NK-92 treated with Interleukin-12 subunit alpha and Interleukin-12 subunit beta, amount 100 ng/mL, for 24 hours (cell line): ENCODE data around the gene ALG14.
"Not testable (repeated sequence)": the region's sequence is repeated elsewhere in the genome, so short reads cannot be mapped to it uniquely, and the experiment has no call there.

ENCODE experiments used
- DNase-seq: peaks from one replicate; lab custom pipeline; 2025; lab: John Stamatoyannopoulos, UW

The ALG14 gene

DNA sequence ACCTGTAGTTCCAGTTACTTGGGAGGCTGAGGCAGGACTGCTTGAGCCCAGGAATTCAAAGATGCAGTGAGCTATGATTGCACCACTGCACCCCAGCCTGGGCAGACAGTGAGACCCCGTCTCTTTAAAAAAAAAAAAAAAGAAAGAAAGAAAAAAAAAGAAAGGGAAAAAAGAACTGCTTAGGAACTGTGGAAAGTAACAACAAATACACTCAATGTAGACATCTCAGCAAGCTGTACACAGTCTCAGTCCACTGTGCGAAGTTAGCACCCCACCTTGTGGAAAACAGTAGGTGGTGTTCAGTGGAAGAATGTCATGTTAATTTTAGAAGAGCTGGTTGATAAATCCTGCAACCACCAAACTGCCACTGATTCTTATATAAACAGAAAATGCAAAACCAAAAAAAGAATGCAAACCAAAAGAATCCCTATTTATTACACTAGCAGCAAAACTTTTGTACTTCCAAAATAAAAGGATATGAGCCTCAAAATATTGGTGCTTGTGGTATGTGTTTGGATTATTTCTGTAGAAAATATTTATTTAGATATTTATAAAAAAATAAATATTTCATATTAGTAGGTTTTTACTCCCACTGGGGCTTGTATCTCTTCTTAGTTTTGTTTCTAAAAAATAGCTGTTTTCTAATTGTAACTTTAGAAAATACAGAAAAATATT lies 31.1 kb downstream of the ALG14 start:
- DNase-seq = no peak

DNA sequence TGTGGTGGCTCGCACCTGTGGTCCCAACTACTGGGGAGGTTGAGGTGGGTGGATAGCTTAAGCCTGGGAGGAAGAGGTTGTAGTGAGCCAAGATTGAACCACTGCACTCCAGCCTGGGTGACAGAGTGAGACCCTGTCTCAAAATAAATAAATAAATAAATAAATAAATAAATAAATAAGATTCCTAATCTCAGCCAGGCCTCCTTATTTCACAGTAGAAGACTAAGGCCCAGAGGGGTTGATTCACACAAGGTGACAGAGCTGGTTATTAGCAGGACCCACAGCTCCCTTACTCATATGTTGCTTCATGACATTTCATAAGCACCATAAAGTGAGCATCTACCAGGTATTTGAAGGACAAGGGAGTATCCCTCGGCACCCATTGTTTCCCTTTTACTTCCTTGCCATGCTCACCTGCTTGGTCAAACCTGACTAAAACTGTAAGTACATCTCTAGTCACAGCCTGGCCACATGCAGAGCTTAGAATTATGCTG lies 32.7 kb downstream of the ALG14 start:
- no peak for DNase-seq

DNA sequence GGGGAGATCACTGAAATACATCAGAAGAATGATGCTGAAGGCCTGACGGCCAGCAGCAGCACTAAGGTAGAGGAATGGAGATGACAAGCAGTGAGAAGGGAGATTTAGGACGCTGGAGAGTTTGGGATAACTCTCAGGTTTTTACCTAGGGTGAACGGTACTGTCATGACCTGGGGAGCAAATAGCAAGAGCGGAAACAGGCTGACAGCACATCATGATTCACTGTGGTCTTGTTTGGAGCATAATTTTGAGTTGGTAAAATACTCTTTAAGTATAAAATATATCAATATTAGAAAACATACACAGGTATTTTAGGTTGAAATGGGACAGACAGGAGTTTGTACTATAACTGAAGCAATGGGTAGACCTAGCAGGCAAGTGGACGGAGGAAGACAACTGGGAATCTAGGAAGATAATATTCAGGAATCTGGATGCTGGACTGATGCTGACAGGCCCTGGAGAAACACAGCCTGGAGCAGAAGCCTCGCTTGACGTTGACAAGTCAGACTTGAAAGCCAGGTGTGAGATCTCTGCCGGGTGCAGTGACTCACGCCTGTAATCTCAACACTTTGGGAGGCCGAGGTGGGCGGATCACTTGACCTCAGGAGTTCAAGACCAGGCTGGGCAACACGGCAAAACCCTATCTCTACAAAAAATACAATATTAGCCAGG lies 33.3 kb downstream of the ALG14 start:
- no peak for DNase-seq

DNA sequence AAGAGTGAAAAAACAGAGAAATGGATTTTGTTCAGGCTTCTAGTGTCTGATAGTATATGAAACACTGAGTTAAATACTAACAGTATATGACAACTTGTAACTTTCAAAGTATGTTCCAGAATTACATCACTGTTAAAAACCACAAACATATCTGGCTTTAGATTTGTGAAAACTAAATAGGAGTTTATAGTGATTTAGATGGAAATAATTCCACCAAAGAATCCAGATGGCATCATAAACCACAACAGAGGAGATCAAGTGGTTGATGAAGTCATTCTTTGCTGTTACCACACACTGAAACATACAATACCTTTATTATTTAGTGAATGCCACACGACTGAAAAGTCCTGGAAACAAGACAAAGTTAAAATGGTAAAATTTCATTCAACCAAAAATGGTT lies 37.2 kb downstream of the ALG14 start:
- no peak for DNase-seq

DNA sequence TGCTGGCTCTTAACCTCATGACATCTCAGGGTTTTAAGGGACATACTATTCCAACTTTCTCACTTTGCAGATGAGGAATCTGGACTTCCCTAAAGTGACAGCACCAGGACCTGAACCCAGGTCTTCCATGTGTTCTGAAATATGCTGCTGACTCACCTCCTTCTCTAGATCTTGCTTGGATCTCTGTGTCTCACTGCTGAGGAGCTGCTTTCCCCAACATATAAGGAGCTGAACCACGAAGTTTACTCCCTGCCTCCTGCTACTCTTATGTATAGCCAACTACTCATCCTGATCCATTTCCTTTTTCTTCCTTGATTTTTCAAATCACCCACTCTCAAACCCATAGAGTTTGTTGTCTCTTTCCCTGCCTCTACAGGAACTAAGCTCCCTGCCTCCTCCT lies 38.2 kb downstream of the ALG14 start:
- no peak for DNase-seq

DNA sequence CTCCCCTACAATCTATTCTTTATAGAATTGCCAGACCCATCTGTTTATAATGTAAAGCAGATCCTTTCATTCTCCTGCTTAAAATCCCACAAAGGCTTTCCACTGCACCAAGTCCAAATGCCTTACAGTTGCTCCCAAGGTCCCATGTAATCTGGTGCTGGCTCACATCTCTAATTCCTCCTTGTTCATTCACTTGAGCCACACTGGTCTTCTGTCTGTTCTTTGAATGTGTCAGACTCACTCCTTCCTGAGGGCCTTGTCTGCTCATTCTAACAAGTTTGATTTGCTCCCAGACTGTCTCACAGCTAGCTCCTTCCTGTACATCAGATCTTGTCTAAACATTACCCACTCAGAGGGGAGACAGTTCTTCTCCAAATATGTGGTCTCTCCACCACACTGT lies 38.9 kb downstream of the ALG14 start:
- no peak for DNase-seq

DNA sequence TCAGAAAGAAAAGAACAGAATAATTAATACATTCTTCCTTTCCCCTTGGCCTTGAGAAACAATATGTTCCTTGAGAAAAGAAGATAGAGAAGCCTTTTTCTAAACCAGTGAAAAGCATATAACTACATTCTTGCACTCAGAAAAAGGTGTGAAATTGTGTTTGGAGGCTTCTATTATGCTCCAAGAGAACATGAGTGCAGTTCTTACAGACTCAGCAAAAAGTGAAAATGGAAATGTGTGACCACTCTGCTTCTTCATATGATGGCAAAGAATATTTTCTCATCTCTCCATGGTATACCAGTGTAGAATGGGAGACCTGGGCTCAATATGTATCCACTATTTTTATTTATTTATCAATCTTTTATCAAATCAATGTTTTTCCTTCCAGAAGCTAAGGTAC lies 43.2 kb downstream of the ALG14 start:
- DNase-seq = no peak

DNA sequence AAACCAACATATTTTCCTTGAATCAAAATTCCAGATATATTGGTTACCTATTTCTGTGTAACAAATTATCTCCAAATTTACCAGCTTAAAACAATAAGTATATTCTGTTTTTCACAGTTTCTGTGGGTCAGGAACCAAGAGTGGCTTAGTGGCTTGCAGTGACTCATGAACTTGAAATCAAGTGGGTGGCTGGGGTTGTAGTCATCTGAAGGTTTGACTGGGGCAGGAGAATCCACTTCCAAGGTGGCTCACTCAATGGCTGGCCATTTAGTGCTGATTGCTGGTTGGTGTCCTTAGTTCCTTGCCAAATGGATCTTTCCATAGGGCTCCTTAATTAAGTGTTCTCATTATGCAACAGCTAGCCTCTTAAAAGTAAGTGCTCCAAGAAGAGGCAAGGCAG lies 43.8 kb downstream of the ALG14 start:
- DNase-seq = no peak

DNA sequence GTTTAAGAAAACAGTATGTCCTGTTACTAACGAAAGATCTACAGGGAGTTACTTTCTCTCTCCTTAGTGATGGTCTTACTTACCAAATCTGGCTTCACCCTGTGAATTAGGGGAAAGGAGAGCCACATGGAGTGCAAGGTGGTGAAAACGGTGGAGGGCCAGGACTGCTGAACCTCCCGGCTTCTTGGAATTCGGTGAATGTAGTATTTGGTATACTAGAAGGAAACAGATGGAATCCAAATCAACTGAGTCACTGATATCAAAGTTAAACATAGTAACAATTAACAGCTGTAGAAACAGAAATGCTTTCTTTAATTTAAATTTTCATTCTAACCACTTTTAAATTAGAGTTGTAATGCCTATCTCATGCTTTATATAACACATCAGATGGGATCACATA lies 45.7 kb downstream of the ALG14 start:
- no peak for DNase-seq

DNA sequence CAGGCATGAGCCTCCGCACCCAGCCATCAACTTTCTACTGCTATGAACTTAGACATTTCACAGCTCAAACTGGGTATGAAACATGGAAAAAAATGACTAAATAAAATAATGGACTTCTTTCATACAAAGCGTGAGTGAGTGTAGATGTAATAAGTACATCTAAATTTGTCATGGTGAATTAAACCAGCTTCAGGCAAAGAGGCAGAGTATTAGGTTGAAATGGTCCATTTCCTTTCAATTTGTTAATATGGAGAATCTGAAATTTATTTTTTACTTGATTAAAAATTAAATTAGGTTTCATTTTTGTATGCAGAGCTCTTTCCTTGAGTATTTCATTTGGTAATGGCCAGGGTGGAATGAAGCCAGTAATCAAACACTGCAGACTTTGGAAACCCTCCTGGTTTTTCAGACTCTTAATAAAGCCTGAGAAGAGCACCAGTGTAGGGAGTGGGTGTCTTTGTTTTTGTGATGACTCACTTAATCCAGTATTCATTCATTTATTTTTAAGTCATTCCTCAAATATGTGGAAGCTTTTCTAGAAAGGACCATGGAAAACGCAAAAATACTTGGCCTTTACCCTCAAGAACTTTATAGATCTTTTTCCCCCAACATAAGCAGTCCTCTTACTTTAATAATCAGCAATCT lies 49.2 kb downstream of the ALG14 start:
- no peak for DNase-seq

DNA sequence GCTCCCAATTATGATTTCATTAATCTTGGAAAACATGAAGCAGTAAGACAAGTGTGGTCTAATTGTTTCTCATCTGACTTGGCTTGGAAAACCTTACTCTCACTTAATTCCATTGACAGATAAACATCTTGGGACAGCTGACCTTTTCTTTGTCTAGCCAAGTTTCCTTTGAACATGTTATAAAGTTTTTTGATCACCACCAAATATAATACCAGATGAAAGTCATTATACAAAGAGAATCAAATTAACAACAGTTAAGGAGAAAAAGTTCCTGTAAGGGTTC lies 50.2 kb downstream of the ALG14 start:
- no peak for DNase-seq

DNA sequence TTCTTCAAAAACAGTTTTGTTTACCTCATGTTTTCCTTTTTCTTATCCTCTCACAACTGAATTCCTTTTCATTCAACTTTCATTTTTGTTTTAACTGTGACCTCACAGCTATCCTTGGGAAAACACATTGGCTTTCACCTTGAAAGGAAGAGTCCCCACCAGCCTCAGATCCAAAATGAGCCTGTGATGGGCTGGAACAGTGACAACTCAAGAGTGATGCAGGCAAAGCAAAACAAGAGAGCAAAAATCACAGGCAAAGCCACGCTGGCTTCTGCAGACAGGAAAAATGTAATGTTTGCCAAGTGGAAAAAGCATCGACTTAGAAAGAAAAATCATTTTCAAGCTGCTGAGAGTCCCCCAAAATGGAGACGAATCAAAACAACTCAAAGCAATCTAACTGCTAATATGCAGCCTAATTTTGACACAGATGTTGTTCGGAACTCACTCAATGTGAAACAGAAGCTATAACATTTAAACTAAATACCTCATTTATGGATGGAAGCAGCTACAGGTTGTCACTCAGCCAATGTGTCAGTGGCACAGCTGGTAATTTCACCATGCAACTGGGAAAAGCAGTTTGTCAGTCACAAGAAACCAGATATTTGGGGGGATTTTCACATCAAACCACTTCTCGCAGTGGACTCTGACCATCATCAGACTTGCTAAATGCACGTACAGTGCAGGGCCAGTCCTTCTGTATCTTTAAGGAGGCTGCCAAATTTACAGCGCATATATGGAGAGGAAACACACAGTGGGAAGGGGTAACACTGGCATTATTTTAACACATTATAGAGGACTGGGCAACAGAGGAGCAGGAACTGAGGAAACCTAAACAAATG lies 50.7 kb downstream of the ALG14 start:
- no peak for DNase-seq

DNA sequence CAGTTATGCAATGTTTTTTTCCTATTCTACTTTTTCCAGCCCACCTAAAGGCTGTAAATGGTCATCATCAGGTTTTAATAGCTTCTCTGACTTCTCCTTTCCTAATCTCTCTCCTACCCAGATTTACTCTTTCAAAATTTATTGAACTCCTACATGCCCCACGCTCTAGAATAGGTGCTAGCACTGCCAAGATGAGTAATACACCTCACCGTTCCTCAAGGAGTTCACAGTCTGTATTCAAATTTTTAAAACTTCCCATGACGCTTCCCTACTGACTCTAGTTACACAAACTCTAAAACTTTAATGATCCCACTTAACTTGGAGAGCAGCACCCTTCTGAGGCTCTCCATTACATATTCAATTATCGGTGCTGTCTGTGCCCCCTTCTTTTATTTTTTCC lies 51.6 kb downstream of the ALG14 start:
- no peak for DNase-seq

DNA sequence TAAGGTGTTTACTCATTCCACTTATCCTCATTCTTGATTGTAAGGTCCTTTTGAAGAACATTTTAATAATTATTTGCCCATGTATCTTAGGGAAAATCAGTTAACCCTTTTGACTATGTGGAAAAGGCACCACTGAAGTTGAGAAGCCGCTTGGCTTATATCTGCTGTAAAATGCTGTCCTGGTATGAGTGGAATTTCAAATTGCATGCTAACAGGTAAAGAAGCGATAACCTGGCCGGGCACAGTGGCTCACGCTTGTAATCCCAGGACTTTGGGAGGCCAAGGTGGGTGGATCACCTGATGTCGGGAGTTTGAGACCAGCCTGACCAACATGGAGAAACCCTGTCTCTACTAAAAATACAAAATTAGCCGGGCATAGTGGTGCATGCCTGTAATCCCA lies 53.3 kb downstream of the ALG14 start:
- not testable (repeated sequence) for DNase-seq

DNA sequence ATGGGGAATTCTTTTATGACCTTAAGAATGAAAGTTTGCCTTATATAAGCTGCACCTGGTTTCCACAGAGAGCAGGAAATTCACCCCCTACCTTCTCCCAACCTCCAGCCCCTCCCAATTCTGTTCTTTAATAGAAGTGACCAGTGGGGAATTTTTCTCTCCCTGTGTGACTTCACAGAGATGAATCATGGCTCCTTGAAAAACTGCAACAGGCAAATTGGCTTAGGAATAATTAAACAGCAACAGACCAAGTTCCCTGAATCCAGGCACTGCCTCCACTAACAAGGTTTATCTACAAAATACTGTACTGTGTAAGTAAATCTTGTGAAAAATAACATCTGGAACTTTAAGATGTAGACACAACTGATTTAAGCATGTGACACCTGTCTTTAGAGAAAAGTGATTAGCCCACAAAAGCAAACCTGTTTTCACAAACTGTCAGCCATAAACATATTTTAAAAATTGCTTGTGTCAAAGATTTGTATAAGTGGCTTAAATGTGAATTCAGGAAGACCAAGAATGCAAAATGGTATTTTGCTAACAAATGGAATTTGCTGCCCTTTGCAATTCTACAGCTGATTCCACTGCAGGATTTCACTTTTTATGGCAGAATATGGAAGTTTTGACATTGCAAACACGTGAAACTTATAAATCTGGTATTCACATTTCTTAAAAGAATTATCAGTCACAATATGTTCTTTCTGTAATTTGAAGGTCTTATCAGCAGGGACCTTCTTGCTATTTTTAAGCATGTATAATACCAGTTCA lies 54.0 kb downstream of the ALG14 start:
- DNase-seq = no peak

DNA sequence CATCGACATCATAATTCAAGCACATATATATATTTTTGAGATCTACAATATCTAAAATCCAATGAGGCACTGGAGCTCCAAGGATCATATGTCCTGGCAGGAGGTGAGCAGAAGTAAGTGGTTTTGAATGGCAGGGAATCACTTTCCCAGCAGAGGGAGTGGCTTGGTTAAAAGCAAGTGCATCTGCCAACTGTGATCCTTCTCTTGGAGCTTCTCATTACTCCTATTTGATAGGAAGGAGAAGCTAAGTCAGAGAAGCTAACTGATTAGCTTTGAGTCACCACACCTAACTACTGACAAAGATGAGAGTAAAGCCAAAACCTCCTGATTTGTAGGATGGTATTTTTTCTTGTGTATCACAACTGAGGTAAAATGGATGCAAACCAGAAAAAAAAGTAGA lies 55.0 kb downstream of the ALG14 start:
- no peak for DNase-seq

DNA sequence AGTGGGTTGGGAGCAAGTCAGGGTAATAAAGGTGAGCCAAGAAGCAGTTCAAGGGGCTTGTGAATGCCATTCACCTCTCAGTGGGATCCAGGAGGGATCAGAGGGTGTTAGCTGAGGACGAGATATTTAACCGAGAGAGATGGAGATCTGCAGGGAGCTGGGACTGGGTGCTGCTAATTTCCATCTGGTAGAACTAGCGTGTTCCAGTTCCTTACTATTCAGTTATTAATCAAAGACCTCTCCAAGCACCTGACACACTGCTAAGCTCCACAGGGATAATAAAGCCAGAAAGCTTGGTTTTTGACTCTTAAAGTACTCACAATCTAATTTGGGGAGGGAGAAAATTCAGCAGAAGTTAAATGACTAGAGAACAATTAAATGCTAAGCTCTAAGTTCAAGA lies 57.7 kb downstream of the ALG14 start:
- DNase-seq = no peak

DNA sequence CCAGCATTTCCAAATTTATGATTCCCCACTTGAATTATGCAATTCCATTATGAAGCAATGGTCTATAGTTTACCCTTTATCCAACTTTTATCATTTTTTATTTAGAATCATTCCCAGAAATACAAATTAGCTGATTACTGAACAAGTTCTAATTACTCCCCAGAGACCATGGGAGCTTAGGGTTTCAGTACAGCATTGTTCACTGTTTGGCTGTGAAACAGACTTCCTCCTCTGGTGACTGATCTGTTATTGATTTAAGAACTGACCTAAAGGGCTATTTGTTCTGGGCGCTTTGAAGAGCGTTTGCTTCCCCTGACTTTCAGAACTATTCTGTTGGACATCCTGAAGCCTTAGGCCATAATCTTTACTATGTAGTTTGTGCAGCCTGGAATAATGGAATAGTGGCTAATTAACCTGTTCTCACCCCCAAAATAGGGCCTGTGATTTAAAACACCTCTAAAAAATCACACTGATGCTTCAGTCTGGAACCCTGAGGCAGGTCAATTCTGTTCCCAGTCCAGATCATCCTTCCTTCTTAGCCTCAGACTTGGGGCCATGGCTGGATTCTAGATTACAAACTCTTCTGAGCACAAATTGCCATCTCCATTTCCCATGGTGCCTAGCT lies 58.7 kb downstream of the ALG14 start:
- no peak for DNase-seq

DNA sequence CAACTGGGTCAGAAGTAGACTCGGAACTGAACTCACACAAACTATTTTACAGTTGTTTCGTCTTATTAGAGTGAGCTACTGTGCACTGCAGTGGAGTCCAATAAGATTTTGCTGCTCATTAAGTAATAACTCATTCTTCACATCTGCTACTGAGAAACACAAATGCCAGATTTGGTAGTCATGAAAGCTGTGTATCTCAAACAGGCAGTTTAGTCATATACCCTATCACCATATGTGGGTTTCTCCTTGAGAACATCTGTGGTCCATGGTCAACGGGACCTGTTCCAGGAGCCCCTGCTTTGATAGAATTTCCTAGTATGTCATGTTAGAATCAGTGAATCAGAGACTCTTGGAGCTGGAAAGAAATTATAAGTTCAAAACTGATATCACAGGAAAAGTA lies 60.4 kb downstream of the ALG14 start:
- no peak for DNase-seq

DNA sequence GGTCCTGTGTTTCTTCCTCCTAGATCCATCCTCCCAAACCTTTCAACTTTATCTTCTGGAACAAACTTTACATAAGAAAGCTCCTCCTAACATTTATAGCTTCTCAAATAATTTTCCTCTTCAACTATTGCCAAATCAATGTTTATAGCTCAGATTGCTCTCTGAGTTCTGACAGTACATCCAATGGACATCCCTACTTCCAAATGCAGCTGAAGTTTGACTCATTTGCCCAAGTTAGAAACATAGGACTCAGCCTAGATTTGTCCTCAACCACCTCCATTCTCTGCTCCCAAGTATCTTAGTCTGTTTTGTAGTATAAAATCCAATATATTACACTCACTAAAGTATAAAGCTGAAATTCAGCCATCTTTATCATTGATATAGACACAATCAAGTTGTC lies 62.6 kb downstream of the ALG14 start:
- DNase-seq = no peak

DNA sequence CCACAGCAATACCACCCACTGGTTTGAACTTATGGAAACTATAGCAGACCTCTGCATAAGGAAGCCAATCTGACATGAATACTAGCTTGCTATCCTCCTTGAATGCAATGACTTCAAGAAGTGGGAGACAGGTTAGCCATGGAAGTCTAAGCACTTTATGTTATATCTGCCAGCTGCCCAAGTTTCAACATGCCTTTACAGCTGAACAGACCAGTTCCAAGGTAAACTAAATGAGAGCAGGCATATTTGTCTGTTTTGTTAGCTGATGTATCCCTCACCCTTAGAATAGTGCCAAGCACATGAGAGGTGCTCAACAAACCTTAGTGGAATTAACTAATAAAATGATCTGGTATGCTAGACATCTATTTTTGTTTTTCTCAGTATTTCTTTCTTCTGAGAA lies 65.1 kb downstream of the ALG14 start:
- no peak for DNase-seq

DNA sequence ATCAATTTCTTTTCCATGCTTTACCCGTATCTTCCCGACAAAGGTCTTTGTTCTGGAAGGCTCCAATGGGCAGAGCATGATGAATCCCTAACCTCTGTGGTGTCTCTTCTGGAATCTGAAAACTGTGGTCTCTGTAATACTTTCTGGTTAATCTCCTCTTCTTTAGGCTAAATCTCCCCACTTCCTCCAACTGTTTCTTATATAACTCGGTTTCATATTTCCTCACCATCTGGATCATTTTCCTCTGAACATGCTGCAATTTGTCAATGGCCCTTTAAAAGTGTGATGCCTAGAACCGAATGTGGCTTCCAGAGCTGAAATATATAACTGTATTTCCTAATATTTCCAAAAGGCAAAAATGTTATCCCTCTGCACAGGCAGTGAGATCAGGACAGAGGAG lies 66.1 kb downstream of the ALG14 start:
- no peak for DNase-seq
